K562 (cell line): ENCODE data around the gene HYAL1. TPM values are rescaled to one million over a fixed set of nuclear protein-coding genes. Genes with fewer than 3 reads are reported as not detected.

Source experiments
- ATF7 ChIP-seq: fragments of 450-650 bp; IDR thresholded peaks from 2 replicates; pipeline ENCODE4 v1.7.1; 2014; ENCODE audit warnings: mild to moderate bottlenecking, moderate library complexity
- CBX3 ChIP-seq, 2 experiments: IDR thresholded peaks; 1 replicate in 1 of 2; 2 replicates in 1 of 2; pipeline ENCODE4 v1.6.1; 2012; ENCODE audit warnings: inconsistent platforms in 2 of 2, low read length in 2 of 2, borderline replicate concordance in 1 of 2, control low read depth in 1 of 2
- CHCHD3 ChIP-seq: fragments of 250-450 bp; sonication (Bioruptor Pico); IDR thresholded peaks from 2 replicates; pipeline ENCODE4 v2.1.2; 2022; ENCODE audit warnings: mild to moderate bottlenecking
- HNRNPK ChIP-seq: fragments of 200-400 bp; formaldehyde crosslinking; IDR thresholded peaks from one replicate; pipeline ENCODE4 v1.6.1; 2018; ENCODE audit warnings: mild to moderate bottlenecking, low read depth, low read length; ENCODE audit not compliant: poor library complexity, severe bottlenecking
- HSF4 ChIP-seq: fragments of 250-450 bp; sonication (Bioruptor Pico); IDR thresholded peaks from 2 replicates; pipeline ENCODE4 v2.1.2; 2022; ENCODE audit warnings: mild to moderate bottlenecking, moderate library complexity, borderline replicate concordance
- PHF21A ChIP-seq: fragments of 450-650 bp; IDR thresholded peaks from 2 replicates; pipeline ENCODE4 v1.6.1; 2017; ENCODE audit warnings: low read depth, borderline replicate concordance
- PHF8 ChIP-seq: fragments of 200-600 bp; sonication (generic); IDR thresholded peaks from 2 replicates; pipeline ENCODE4 v1.6.1; 2012; ENCODE audit warnings: mixed run types, mild to moderate bottlenecking, inconsistent platforms, low read length, moderate library complexity, borderline replicate concordance
- PHTF2 ChIP-seq: fragments of 250-450 bp; sonication (Bioruptor Pico); IDR thresholded peaks from 2 replicates; pipeline ENCODE4 v1.5.0; 2021; ENCODE audit warnings: mild to moderate bottlenecking
- POLR2A ChIP-seq: fragments of 450-650 bp; conservative IDR thresholded peaks from 2 replicates; pipeline ENCODE4 v1.6.1; 2016
- RFX5 ChIP-seq: IDR thresholded peaks from 2 replicates; pipeline ENCODE4 v1.6.1; 2011; ENCODE audit warnings: low read depth, mild to moderate bottlenecking, improper control_type of control experiment, low read length
- SRSF1 ChIP-seq: fragments of 200-400 bp; formaldehyde crosslinking; IDR thresholded peaks from 2 replicates; pipeline ENCODE4 v1.6.1; 2017; ENCODE audit warnings: mild to moderate bottlenecking, low read depth, low read length, moderate library complexity
- STAT5B ChIP-seq: fragments of 250-450 bp; sonication (Bioruptor Pico); IDR thresholded peaks from 2 replicates; pipeline ENCODE4 v1.8.0; 2021; ENCODE audit warnings: mild to moderate bottlenecking, inconsistent platforms
- ZC3H11A ChIP-seq: IDR thresholded peaks from 2 replicates; pipeline ENCODE4 v1.6.1; 2012; ENCODE audit warnings: low read depth, low read length, improper control_type of control experiment
- ZNF124 ChIP-seq: sonication (generic); formaldehyde crosslinking; IDR thresholded peaks from 2 replicates; pipeline ENCODE4 v1.8.1; 2022; ENCODE audit warnings: missing genetic modification reagents
- ZNF274 ChIP-seq: IDR thresholded peaks from 2 replicates; pipeline ENCODE4 v1.6.1; 2011; ENCODE audit warnings: low read depth, mild to moderate bottlenecking, low read length, moderate library complexity, borderline replicate concordance
- polyA plus RNA-seq, 8 experiments: library from polyadenylated mRNA; depleted of rRNA in 4 of 8; stranded (reverse) in 5 of 8; unstranded in 3 of 8; fragments of >200 nt; fragmentation: Nextera tagmentation in 2 of 8; fragmentation: Illumina TruSeq in 1 of 8; extraction: Ambion mirVana in 2 of 8; extraction: Trizol in 1 of 8; gene quantifications; 2 replicates each; pipeline versions ENCODE4 v1.2.1 to v1.2.3, GENCODE V29; 2011 to 2014; ENCODE audit warnings: inconsistent platforms in 1 of 8, missing spikeins in 1 of 8
- total RNA-seq, 7 experiments: library from RNA; depleted of rRNA in 6 of 7; stranded (reverse); fragments of >200 nt in 6 of 7; fragmentation: Illumina TruSeq in 2 of 7; extraction: Trizol in 2 of 7; gene quantifications; 2 replicates each; pipeline versions ENCODE4 v1.2.1 to v1.2.3, GENCODE V29; 2011 to 2021; ENCODE audit warnings: low replicate concordance in 1 of 7
- TF ChIP-seq, protein P1 (sequence below): fragments of 250-450 bp; sonication (Bioruptor Pico); IDR thresholded peaks from 2 replicates; pipeline ENCODE4 v1.8.0; 2022; ENCODE audit warnings: moderate library complexity, mild to moderate bottlenecking, inconsistent platforms
- TF ChIP-seq, protein P2 (sequence below): fragments of 450-650 bp; formaldehyde crosslinking; conservative IDR thresholded peaks from 2 replicates; pipeline ENCODE4 v1.4.0; 2022; ENCODE audit warnings: mild to moderate bottlenecking, missing genetic modification characterization
- TF ChIP-seq, protein P3 (sequence below): sonication (generic); formaldehyde crosslinking; IDR thresholded peaks from 2 replicates; pipeline ENCODE4 v1.8.1; 2023; ENCODE audit warnings: missing genetic modification reagents, mild to moderate bottlenecking, borderline replicate concordance
- TF ChIP-seq, protein P4 (sequence below): fragments of 250-450 bp; sonication (Bioruptor Pico); IDR thresholded peaks from 2 replicates; pipeline ENCODE4 v1.8.0; 2021; ENCODE audit warnings: mild to moderate bottlenecking, moderate library complexity
- TF ChIP-seq, protein P5 (sequence below): sonication (generic); IDR thresholded peaks from 2 replicates; pipeline ENCODE4 v1.6.1; 2016

The HYAL1 gene
- total and polyA plus RNA-seq, 9 of the 15 experiments (the other 6 are each of a cell fraction or from before 2014, with no cell fraction given) = 1.4 to 8.5 (median 4.7) TPM

DNA sequence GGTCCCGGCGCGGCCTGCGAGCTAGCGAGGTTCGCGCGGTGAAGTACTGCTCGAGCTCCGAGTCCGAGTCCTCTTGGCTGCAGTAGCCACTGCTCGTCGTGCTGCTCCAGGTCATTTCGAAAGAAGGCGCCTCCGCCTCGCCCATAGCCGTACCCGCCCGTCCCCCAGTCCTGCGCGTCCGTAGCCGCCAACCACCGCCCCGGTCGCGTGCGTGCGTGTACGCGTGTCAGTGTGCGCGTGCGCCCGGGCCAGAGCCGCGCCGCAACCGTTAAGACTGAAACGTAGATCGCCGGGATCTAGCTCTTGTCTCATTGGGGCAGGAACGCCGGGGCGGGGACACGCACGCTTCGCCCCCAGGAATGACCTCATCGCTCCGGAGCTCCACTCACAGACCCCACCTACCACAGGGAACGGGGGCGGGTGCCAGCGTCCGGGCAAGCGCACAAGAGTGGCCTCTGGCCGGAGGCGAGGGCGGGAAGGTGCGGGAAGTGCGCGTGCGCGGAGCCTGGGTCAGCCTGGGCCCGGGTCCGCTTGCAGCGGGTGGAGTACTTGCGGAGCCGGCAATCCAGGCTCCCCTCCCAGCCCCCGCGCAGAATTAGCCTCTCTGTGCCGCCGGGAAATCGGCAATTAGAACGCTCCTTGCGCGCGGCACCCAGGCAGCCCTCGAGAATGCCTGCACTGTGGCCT, 33.9 kb upstream of the HYAL1 start (continued):
- TF ChIP-seq SRSF1 (no peak), ATF7 (peak; percentile 99), CHCHD3 (CRISPR knock-in tag) (no peak), PHTF2 (no peak), PHF8 (peak; percentile 64; the same call in 1 of the 2 replicates), ZNF124 (CRISPR knock-in tag) (no peak), ZNF274 (no peak), HSF4 (no peak), POLR2A (peak; percentile 84), HNRNPK (no peak), CBX3 (IDR thresholded peaks at IDR 0.05; ENCODE audit: borderline replicate concordance in 1 of 2, low read length in 2 of 2) (no peak), PHF21A (no peak), ZC3H11A (no peak), STAT5B (no peak), RFX5 (no peak)
- TF ChIP-seq, protein P1, sequence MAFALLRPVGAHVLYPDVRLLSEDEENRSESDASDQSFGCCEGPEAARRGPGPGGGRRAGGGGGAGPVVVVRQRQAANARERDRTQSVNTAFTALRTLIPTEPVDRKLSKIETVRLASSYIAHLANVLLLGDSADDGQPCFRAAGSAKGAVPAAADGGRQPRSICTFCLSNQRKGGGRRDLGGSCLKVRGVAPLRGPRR = no peak
- TF ChIP-seq, protein P2, sequence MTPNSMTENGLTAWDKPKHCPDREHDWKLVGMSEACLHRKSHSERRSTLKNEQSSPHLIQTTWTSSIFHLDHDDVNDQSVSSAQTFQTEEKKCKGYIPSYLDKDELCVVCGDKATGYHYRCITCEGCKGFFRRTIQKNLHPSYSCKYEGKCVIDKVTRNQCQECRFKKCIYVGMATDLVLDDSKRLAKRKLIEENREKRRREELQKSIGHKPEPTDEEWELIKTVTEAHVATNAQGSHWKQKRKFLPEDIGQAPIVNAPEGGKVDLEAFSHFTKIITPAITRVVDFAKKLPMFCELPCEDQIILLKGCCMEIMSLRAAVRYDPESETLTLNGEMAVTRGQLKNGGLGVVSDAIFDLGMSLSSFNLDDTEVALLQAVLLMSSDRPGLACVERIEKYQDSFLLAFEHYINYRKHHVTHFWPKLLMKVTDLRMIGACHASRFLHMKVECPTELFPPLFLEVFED = peak; percentile 21; the same call in 1 of the 2 replicates
- TF ChIP-seq, protein P3, sequence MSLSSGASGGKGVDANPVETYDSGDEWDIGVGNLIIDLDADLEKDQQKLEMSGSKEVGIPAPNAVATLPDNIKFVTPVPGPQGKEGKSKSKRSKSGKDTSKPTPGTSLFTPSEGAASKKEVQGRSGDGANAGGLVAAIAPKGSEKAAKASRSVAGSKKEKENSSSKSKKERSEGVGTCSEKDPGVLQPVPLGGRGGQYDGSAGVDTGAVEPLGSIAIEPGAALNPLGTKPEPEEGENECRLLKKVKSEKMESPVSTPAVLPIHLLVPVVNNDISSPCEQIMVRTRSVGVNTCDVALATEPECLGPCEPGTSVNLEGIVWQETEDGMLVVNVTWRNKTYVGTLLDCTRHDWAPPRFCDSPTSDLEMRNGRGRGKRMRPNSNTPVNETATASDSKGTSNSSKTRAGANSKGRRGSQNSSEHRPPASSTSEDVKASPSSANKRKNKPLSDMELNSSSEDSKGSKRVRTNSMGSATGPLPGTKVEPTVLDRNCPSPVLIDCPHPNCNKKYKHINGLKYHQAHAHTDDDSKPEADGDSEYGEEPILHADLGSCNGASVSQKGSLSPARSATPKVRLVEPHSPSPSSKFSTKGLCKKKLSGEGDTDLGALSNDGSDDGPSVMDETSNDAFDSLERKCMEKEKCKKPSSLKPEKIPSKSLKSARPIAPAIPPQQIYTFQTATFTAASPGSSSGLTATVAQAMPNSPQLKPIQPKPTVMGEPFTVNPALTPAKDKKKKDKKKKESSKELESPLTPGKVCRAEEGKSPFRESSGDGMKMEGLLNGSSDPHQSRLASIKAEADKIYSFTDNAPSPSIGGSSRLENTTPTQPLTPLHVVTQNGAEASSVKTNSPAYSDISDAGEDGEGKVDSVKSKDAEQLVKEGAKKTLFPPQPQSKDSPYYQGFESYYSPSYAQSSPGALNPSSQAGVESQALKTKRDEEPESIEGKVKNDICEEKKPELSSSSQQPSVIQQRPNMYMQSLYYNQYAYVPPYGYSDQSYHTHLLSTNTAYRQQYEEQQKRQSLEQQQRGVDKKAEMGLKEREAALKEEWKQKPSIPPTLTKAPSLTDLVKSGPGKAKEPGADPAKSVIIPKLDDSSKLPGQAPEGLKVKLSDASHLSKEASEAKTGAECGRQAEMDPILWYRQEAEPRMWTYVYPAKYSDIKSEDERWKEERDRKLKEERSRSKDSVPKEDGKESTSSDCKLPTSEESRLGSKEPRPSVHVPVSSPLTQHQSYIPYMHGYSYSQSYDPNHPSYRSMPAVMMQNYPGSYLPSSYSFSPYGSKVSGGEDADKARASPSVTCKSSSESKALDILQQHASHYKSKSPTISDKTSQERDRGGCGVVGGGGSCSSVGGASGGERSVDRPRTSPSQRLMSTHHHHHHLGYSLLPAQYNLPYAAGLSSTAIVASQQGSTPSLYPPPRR (CRISPR knock-in tag) = no peak
- TF ChIP-seq, protein P4, sequence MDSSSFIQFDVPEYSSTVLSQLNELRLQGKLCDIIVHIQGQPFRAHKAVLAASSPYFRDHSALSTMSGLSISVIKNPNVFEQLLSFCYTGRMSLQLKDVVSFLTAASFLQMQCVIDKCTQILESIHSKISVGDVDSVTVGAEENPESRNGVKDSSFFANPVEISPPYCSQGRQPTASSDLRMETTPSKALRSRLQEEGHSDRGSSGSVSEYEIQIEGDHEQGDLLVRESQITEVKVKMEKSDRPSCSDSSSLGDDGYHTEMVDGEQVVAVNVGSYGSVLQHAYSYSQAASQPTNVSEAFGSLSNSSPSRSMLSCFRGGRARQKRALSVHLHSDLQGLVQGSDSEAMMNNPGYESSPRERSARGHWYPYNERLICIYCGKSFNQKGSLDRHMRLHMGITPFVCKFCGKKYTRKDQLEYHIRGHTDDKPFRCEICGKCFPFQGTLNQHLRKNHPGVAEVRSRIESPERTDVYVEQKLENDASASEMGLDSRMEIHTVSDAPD (CRISPR knock-in tag) = no peak
- TF ChIP-seq, protein P5, sequence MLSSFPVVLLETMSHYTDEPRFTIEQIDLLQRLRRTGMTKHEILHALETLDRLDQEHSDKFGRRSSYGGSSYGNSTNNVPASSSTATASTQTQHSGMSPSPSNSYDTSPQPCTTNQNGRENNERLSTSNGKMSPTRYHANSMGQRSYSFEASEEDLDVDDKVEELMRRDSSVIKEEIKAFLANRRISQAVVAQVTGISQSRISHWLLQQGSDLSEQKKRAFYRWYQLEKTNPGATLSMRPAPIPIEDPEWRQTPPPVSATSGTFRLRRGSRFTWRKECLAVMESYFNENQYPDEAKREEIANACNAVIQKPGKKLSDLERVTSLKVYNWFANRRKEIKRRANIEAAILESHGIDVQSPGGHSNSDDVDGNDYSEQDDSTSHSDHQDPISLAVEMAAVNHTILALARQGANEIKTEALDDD = no peak
